Measurements from ENCODE around the gene TRIM47. TPM values are rescaled to one million over a fixed set of nuclear protein-coding genes. Genes with fewer than 3 reads are reported as not detected.
A peak's percentile ranks its signal among the peaks of the same experiment; 100 is the strongest.

The TRIM47 gene
- total RNA-seq, 1 donor from 2014 or later: 3.1 TPM

DNA sequence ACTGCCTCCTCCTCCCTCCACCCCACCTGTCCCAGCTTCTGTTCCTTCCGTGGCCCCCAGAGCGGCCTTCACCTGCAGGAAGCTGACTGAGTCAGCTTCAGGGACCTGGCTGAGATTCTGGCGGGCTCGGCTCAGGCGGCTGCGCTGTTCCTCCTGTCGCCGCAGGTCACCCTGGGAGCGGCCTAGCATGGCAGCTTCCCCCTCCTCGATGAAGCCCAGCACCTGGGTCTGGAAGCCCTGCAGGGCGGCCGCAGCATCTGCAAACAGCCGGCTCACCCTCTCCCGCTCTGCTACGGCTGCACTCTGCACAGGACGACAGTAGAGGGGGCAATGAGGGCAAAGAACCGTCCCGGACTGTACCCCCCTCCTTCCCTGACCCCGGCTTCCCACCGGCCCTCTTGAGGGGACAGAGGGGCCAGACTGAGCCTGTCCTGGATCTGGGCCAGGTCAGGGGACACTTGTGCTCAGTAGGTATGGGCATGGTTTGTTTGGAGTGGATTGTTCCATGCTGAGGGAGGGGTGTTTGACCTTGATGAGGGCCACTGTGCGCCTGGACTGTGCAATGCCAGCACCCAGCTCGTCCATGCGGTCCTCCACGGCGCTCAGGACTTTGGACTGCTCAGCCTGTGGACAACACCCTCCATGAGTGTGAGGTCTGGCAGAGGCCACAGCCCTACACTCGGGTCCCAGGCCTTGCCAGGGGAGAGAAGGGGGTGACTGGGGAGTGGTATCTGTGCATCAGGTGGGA is 2.0 kb downstream of the TRIM47 start:
- H3K36me3 Mint-ChIP-seq (ENCODE audit: low read depth): no peaks in the 10 kb centered on the region
- H3K4me1 Mint-ChIP-seq: peaks cover 28% of the 10 kb centered on the region
- CTCF ChIA-PET: interaction anchor here (0.7 to 4.4 kb wide), 9 partner anchors 11 to 123 kb away, joined by 3 to 34 read pairs (median 4); partner anchors contain the start of genes GALK1, TRIM65 and WBP2
- H3K9me3 Mint-ChIP-seq: no peaks in the 10 kb centered on the region
- H3K4me3 Mint-ChIP-seq: peak overlapping the region; percentile 82
- peak; percentile 60 for ATAC-seq (ENCODE audit: low read depth)
- H3K27me3 Mint-ChIP-seq: peaks cover 8% of the 10 kb centered on the region
- POLR2A ChIA-PET: interaction anchor here (0.6 to 7.1 kb wide), 11 partner anchors 12 to 122 kb away, joined by 3 to 129 read pairs (median 4); partner anchors contain the start of genes TRIM65, UNC13D and WBP2
- TF ChIP-seq, protein P1, sequence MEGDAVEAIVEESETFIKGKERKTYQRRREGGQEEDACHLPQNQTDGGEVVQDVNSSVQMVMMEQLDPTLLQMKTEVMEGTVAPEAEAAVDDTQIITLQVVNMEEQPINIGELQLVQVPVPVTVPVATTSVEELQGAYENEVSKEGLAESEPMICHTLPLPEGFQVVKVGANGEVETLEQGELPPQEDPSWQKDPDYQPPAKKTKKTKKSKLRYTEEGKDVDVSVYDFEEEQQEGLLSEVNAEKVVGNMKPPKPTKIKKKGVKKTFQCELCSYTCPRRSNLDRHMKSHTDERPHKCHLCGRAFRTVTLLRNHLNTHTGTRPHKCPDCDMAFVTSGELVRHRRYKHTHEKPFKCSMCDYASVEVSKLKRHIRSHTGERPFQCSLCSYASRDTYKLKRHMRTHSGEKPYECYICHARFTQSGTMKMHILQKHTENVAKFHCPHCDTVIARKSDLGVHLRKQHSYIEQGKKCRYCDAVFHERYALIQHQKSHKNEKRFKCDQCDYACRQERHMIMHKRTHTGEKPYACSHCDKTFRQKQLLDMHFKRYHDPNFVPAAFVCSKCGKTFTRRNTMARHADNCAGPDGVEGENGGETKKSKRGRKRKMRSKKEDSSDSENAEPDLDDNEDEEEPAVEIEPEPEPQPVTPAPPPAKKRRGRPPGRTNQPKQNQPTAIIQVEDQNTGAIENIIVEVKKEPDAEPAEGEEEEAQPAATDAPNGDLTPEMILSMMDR (IDR thresholded peaks at IDR 0.05): no peak
- intact Hi-C loops (cut with micrococcal nuclease): loop anchor here (1.0 to 5.0 kb wide), 3 partner anchors 21 to 34 kb away; partner anchors contain the start of genes MRPL38, UNC13D and WBP2
- peak; percentile 50 for DNase-seq
- peak overlapping the region; percentile 79 for H3K27ac Mint-ChIP-seq

DNA sequence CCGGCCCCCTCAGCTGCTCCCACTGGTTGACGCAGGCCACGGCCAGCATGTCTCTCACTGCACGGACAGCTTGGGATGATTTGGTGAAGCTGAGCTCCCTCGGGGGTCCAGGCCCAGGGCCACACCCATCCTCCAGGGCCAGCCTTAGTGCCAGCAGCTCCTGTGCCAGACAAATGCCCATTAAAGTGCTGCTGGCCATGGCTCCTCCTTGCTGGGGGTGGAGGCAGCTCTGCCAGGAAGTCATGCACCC is 2.5 kb downstream of the TRIM47 start:
- Mint-ChIP-seq H3K4me3 (peak overlapping the region; percentile 82), H3K9me3 (no peaks in the 10 kb centered on the region), H3K27me3 (peaks cover 8% of the 10 kb centered on the region), H3K27ac (peak overlapping the region; percentile 79), H3K36me3 (ENCODE audit: low read depth) (no peaks in the 10 kb centered on the region), H3K4me1 (peaks cover 28% of the 10 kb centered on the region)
- DNase-seq: no peak
- TF ChIP-seq, protein P1 (IDR thresholded peaks at IDR 0.05): no peak
- intact Hi-C loops (cut with micrococcal nuclease): loop anchor here (1.0 to 5.0 kb wide), 3 partner anchors 21 to 34 kb away; partner anchors contain the start of genes MRPL38, UNC13D and WBP2
- no peak for ATAC-seq (ENCODE audit: low read depth)
- POLR2A ChIA-PET: interaction anchor here (0.6 to 7.1 kb wide), 11 partner anchors 11 to 122 kb away, joined by 3 to 129 read pairs (median 4); partner anchors contain the start of genes TRIM65, UNC13D and WBP2
- CTCF ChIA-PET: interaction anchor here (0.7 to 4.4 kb wide), 8 partner anchors 11 to 122 kb away, joined by 3 to 34 read pairs (median 4); partner anchors contain the start of genes GALK1, TRIM65 and WBP2

DNA sequence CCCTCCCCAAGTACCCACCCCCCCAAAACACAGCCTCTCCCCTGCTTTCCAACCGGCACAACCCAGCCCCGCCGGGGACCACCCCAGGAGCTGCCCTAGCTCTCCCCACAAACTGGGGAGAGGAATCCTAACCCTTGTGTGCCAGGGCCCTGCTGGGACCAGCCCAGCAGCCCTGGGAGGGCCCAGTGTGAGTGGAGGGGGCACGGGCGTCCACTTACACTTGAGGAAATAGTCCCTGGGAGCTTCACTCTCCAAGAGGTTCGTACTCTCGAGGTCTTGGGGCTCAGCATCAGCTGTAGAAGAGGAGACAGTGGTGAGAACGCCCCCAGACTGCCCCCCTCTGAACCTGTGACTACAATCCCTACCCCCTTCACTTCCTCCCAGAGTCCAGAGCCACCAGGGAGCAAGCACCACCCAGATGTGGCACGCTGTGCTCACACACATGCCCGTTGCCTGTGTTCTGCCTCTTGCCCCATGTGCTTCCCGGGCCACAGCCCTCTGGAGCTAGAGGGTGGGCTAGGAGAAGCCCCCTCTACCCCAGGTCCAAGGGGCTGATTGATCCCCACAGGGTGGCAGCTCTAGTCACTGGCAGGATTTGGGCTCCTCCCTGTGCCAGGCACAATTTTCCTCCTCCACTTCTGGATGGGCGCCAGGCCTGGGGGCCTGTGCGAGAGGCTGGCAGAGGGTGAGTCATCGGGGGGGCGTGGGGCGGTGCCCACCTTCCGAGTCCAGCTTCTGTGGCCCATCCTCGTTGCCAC is 3.0 kb downstream of the TRIM47 start:
- H3K36me3 Mint-ChIP-seq (ENCODE audit: low read depth): no peaks in the 10 kb centered on the region
- H3K27me3 Mint-ChIP-seq: peaks cover 5% of the 10 kb centered on the region
- H3K27ac Mint-ChIP-seq: peak overlapping the region; percentile 79
- TF ChIP-seq, protein P1 (IDR thresholded peaks at IDR 0.05): no peak
- DNase-seq: no peak
- CTCF ChIA-PET: interaction anchor here (0.7 to 4.4 kb wide), 7 partner anchors 10 to 110 kb away, joined by 4 to 34 read pairs (median 4); partner anchors contain the start of genes GALK1, TRIM65 and WBP2
- POLR2A ChIA-PET: interaction anchor here (0.6 to 7.1 kb wide), 12 partner anchors 11 to 121 kb away, joined by 3 to 129 read pairs (median 4); partner anchors contain the start of genes TRIM65, UNC13D and WBP2
- intact Hi-C loops (cut with micrococcal nuclease): loop anchor here (5.0 kb wide), 1 partner anchor 33 kb away; the partner anchor contains the start of gene UNC13D
- no peak overlapping the region for H3K4me3 Mint-ChIP-seq
- peaks cover 28% of the 10 kb centered on the region for H3K4me1 Mint-ChIP-seq
- no peak for ATAC-seq (ENCODE audit: low read depth)
- H3K9me3 Mint-ChIP-seq: no peaks in the 10 kb centered on the region

DNA sequence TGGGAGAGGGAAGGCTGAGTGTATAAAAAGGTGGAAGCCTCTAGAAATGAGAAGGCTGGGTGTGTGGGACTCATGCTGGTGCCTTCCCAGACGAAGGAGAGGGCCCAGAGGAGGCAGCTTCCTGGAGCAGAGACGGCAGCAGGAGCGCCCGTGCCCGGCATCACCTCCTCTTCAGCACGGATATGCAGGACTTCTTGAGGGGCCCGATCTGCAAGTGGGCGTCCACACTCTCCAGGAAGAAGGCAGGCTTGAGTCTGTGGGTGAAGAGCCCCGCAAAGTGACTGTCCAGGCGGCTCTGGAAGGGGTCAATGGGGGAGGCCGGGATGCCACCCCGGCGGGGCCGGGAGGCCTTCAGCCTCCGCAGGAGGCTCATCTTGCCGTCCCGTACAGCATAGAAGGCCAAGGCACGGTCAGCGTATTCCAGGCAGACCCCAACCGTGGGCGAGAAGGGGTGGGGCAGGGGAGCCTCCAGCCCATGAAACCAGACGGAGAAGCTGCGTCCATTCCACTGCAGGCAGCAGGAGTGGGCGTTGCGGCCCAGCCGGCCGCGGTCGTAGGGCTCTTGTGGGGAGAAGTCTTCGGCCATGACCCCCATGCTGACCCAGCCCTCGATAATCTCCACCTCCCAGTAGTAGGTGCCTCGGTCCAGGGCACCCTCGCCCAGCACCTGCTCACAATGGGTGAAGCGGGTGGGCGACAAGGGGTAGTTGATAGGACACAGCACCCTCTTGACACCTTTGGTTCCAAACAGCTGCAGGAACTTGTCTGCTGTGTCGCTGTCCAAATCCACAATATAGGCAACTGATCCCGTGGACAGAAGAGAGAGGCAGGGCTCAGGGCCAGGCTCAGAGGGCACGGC is 3.8 kb downstream of the TRIM47 start:
- H3K4me1 Mint-ChIP-seq: peaks cover 28% of the 10 kb centered on the region
- POLR2A ChIA-PET: interaction anchor here (0.8 to 7.1 kb wide), 3 partner anchors 17 to 97 kb away, joined by 3 to 129 read pairs (median 44); partner anchors contain the start of gene WBP2
- CTCF ChIA-PET: interaction anchor here (0.6 to 2.1 kb wide), 2 partner anchors 9 to 10 kb away, joined by 4 to 9 read pairs; no protein-coding TSS in a partner anchor
- no peak for DNase-seq
- H3K9me3 Mint-ChIP-seq: no peaks in the 10 kb centered on the region
- H3K36me3 Mint-ChIP-seq (ENCODE audit: low read depth): no peaks in the 10 kb centered on the region
- ATAC-seq (ENCODE audit: low read depth): no peak
- no peaks in the 10 kb centered on the region for H3K27me3 Mint-ChIP-seq
- H3K4me3 Mint-ChIP-seq: no peak overlapping the region
- no peak overlapping the region for H3K27ac Mint-ChIP-seq
- intact Hi-C loops (cut with micrococcal nuclease): loop anchor here (5.0 kb wide), 1 partner anchor 32 kb away; the partner anchor contains the start of gene UNC13D
- TF ChIP-seq, protein P1 (IDR thresholded peaks at IDR 0.05): no peak
